GM04503 (cell line): ENCODE data around the gene FIGLA.
"Not testable (repeated sequence)": the region's sequence is repeated elsewhere in the genome, so short reads cannot be mapped to it uniquely, and the experiment has no call there.

Source experiments
- DNase-seq: peaks from one replicate; pipeline ENCODE4 v3.0.0-alpha.2; 2012; ENCODE audit warnings: low read depth

Gene FIGLA

GRCh38 chr2:70807828-70808118 is 17.3 kb upstream of the FIGLA start:
- DNase-seq, result no peak

DNA sequence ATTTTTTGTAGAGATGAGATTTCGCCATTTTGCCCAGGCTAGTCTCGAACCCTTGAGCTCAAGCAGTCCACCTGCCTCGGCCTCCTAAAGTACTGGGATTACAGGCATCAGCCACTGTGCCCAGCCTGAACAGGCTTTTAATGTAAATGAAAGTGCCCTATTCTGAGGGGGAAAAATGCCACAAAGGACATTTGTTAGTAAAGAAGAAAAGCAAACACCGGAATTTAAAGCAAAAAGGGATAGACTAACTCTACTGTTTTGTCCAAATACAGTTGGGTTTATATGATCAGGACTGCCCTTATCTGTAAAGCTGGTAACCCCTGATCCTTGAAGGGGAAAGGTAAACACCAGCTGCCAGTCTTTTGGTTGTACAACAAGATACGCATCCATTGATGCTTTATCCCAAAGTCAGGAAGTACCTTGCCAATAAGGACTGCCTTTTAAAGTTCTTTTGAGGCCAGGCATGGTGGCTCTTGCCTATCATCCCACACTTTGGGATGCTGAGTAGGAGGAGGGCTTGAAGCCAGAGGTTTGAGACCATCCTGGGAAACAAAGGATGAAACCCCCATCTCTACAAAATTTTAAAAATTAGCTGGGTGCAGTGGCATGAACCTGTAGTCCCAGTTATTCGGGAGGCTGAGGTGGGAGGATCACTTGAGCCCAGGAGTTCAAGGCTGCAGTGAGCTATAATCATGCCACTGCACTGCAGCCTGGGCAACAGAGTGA is 16.8 kb upstream of the FIGLA start:
- DNase-seq, result no peak

- no peak for DNase-seq
Measured at GRCh38 chr2:70806620-70807019, 16.2 kb upstream of the FIGLA start.

GRCh38 chr2:70806013-70806412 is 15.6 kb upstream of the FIGLA start:
- DNase-seq, result no peak

DNA sequence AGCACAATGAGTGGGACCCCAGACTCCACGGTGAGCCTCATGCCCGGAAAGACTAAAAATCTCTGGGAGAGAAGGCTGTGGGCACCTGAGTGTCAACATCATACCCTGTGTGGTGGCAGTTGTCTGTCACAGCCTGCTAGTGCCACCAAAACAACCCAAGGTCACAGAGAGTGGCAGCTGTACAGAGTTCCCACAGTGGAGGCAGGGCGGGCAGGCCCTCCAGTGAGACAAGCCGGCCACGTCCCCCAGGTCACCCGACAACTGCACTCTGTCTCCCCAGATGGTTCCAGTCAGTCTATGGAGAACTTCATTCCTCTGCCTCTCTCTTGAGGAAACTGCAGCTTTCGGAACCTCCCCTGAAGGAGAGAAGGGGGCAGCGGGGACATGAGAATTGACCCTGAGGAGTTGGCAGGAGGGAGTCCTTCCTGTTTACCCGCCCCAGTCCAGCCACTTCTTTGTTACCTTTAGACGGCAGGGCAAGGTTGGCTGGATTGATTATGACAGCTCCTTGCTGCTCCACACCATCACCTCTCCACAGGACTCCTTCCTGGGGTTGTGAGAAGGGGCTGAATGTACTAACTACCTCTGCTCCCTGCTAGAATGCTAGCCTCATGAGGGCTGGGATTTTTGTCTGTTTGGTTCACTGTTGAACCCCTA is 11.3 kb upstream of the FIGLA start:
- DNase-seq, result no peak

DNA sequence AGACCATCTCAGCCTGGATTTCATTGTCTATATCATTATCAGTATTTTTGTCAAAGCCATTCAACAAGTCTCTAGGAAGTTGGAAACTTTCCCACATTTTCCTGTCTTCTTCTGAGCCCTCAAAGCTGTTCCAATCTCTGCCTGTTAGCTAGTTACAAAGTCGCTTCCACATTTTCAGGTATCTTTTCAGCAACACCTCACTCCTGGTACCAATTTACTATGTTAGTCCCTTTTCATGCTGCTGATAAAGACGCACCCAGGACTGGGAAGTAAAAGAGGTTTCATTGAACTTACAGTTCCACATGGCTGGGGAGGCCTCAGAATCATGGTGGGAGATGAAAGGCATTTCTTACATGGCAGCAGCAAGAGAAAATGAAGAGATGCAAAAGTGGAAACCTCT is 9.3 kb upstream of the FIGLA start:
- no peak for DNase-seq

GRCh38 chr2:70797996-70798395 is 7.6 kb upstream of the FIGLA start:
- DNase-seq, result not testable (repeated sequence)

DNA sequence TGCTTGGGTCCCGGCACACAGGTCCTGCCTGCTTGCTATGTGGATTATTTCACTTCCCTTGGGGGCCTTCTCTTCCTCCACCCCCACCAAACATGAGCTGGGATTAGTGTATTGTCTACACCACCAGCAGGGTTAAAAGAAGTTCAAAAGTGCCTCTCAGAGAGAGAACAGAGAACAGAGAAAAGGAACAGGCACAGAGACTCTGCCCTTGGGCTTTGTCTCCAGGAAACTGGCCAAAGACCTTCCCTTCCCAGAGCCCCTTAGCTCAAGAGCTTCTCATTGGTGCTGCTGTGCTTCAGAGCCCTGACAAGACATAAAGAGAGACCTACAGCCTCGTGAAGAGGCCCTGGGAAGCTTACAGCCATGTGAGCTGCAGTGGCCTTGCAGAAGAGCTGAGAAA is 7.1 kb upstream of the FIGLA start:
- DNase-seq, result no peak

DNA sequence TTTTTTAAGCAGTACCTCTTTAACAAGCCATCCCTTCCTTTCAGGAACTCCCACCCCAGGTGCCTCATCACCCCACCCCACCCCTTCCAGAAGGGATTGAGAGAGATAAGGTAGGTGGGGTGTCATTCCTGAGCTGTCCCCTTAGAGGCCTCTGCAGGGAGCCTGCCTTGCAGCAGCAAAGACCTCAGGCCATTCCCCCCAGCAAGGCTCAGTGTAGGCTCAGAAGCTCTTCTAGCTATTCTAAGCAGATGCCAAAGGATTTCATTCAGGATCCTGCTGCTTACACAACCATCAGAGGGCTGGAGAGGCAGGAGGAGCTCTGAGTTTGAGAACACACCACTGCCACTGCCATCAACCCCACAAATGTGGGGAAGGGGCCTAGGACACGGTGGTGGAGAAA is 5.8 kb upstream of the FIGLA start:
- DNase-seq, result no peak

GRCh38 chr2:70795164-70795995 is 4.9 kb upstream of the FIGLA start:
- DNase-seq, result no peak

DNA sequence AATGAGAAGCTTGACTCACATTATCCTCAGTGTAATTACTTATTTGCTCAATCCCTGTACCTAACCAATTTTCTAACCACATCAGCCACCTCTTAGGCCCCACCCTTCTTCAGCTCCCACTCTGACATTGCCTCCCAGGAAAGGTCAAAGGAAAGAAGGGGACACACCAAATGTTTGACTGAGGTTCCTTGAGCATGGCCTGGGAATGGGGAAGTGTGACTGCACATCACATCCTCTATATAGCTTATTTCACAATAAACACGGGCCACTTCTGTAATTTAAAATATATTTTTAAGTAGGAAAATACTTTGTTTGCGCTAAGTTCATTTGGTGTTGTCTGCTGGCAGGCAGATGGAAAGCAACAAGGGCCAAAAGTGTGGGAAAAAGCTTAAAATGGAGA is 3.0 kb upstream of the FIGLA start:
- DNase-seq, result no peak

DNA sequence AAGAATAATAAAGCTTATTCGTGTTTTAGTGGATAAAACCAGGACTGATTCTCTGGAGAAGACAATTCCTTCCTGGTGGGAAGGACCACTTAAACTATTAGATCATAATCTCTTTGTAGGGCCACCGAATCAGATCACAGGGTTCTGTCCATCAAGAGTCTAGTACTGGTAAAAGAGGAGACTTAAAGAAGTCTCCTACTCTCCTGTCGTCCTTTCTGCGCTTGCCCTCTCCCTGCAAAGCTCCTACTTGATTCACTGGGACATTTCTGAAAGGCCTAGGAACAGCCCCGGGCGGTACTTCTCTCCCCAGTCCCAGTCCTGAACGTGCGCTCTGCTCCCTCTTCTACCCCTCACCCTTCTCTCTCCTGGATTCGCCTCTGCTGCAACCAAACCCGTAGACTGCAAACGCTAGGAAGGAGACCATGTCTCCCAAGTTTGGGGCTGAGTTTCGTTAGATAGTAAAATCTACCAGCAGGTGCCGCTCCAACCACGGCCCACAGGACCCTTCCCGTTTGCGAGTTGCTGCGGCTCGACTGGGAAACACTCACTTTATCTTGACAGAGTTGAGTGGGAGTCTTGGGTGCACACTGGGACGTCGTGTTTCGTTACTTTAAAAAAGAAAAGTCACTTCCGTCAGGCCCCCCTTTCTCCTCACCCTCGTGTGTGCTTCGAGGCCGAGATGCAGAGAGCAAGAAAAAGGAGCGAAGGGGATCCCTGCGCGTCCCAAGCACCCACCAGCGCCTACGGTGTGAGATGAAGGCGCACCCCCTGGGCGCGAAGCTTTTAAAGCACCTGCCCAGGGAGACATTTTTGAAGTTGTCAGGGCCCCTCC is 923 bp downstream of the FIGLA start:
- DNase-seq, result no peak

DNA sequence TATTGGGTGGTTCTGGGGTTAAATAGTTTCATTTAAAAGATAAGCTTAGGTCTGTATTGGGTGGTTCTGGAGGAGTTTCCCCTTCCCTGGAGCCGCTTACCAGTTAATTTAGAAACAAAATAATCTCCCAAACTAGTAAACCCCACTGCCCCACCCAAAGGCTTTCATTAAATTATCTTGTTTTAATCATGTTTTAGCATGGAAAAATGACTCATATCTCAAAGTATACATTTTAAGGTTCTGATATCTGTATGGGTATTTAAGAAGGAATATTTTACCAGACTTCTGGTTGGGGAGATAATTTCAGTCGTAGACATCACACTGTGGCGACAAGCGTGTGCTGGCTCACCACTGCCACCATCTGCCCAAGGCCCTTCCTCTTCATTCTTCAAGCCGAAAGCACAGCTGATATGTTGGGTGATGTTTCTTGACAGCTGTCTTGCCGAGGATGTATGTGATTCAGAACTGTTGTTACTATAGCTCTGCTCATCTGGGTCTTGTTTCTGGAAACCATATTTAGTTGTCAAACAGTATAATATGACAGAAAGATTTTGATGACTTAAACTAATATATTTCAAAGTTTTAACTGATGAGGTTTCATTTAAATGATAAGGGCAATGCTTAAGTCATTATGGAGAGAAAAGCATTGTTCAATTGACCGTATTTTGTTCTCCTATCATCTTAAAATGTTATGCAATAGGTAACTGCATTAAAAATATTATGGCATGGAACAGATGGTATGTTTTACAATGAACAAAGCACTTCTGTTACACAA is 5.1 kb downstream of the FIGLA start:
- no peak for DNase-seq

GRCh38 chr2:70784320-70784719 is 6.1 kb downstream of the FIGLA start:
- DNase-seq, result no peak

DNA sequence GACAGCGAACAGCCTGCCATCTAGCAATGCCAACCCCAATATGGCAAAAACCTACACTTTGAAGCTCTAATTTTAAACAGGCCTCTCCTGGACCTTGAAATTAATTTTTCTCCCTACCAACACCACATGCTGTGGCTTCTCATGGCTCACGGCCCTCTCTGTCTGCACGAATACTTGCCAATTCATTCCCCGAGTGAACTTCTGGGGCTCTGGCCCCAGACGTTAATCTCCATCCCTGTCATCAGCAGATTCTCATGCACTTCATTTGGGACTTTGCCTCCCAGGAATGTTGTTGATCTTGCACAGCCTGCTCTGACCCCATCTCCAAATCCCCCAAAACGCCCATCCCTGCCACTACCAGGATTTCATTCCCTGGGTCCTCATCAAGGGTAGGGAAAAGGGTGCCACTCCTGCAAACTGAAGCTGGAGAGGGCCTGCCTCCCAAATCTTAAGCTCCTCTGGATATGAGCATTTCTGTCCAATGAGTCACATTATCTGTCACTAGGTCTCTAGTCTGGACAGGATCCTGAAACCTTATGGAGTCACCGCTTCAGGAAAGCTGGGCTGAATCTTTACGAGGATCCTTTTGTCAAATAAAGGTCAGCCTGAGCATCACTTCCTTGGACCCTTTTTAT is 10.4 kb downstream of the FIGLA start:
- DNase-seq, result peak; percentile 55

- DNase-seq, result no peak
Measured at GRCh38 chr2:70779491-70779890, 11.0 kb downstream of the FIGLA start.

GRCh38 chr2:70778676-70779075 is 11.8 kb downstream of the FIGLA start:
- DNase-seq, result no peak

- DNase-seq, result no peak
Measured at GRCh38 chr2:70777450-70777849, 13.0 kb downstream of the FIGLA start.

DNA sequence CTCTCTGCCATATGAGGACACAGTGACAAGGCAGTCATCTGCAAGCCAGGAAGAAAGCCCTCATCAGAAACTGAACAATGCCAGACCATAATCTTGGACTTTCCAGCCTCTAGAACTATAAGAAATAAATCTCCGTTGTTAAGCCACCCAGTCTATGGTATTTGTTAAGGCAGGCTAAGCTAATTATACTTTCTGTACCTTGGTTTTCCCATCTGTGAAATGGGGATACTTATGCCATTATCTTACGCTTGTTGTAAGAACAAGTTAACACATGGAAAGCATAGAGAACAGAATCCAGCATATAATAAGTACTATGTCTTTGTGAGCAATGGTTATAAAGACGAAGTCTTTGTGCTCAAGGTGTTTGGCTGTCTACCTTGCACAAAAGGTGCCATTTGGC is 14.2 kb downstream of the FIGLA start:
- DNase-seq, result no peak

GRCh38 chr2:70775141-70775540 is 15.3 kb downstream of the FIGLA start:
- DNase-seq, result no peak

DNA sequence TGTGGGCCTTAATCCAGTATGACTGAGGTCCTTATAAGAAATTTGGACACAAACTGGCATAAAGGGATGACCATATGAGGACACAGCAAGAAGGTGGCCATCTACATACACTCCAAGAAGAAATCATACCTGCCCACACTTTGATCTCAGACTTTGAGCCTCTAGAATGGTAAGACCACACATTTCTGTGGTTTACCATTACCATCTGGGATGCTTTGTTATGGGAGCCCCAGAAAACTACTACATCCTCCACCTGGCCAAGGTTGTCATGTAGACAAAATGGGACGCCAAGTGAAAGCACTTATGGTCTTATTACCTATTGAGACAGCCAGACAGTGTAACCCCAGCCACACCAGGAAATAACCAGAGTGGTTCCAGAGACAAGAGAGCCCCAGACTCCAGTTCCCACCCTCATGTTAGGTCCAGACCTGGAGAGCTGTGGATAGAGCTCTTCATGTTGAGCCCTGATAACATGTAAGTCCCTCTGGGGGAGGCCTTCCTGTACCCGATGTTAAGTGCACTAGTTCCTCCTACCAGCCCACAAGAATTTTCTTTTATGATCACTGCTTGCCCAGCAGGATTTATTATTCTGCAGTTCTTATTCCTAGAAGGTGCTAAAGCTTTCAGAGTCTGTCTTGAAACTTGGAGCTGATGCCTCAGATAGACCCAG is 17.8 kb downstream of the FIGLA start:
- no peak for DNase-seq
